ENCODE data around the gene SLC12A4. TPM values are rescaled to one million over a fixed set of nuclear protein-coding genes. Genes with fewer than 3 reads are reported as not detected.

Gene SLC12A4
- polyA plus RNA-seq, 1 experiment, result 115 TPM

DNA sequence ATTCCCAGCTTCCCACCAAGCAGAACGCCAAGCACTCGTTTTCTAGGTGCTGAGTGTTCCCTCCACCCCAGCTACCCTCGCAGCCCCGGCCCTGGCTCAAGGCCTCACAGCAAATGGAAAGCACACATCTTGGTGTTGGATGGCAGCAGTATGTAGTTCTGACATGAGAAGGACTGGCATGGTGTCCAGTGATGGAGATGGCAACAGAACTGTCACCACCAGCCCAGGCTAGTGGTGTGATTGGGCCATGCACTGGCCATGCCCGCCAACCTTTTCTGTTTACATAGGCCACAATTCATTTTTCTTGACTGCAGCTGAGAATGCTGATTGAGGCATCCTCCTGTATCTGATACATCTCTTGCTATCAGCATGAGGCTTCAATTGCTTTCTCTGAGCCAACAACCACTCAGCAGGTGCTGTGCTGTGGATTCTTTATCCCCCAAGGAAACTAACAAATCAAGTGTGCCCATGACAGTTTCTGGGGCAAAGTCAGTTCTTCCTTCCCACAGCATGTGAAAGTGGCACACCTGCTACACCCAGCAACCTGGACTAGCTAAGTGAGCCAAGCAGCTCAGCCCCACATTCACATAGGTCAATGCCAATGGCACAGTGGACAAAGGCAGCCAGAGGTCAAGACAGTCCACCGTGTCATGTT lies 3.8 kb downstream of the SLC12A4 start:
- Histone ChIP-seq H3K4me3 (ENCODE audit: low read depth, low read length) (no peak overlapping the region), H3K36me3 (ENCODE audit: control insufficient read depth, insufficient read depth, low read length) (peaks cover 42% of the 10 kb centered on the region), H3K27me3 (ENCODE audit: control insufficient read depth, insufficient read depth, low read length) (no peaks in the 10 kb centered on the region)
- POLR2A ChIA-PET, result no interaction called here
- CTCF ChIA-PET, result interaction anchor here (1.5 to 1.8 kb wide), 2 partner anchors 26 to 76 kb away, joined by 4 to 5 read pairs; no protein-coding TSS in a partner anchor
- DNase-seq (ENCODE audit: low read depth), result no peak
- TF ChIP-seq, protein P1, sequence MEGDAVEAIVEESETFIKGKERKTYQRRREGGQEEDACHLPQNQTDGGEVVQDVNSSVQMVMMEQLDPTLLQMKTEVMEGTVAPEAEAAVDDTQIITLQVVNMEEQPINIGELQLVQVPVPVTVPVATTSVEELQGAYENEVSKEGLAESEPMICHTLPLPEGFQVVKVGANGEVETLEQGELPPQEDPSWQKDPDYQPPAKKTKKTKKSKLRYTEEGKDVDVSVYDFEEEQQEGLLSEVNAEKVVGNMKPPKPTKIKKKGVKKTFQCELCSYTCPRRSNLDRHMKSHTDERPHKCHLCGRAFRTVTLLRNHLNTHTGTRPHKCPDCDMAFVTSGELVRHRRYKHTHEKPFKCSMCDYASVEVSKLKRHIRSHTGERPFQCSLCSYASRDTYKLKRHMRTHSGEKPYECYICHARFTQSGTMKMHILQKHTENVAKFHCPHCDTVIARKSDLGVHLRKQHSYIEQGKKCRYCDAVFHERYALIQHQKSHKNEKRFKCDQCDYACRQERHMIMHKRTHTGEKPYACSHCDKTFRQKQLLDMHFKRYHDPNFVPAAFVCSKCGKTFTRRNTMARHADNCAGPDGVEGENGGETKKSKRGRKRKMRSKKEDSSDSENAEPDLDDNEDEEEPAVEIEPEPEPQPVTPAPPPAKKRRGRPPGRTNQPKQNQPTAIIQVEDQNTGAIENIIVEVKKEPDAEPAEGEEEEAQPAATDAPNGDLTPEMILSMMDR (IDR thresholded peaks at IDR 0.05; ENCODE audit: insufficient read depth, low read depth, low read length), result no peak

DNA sequence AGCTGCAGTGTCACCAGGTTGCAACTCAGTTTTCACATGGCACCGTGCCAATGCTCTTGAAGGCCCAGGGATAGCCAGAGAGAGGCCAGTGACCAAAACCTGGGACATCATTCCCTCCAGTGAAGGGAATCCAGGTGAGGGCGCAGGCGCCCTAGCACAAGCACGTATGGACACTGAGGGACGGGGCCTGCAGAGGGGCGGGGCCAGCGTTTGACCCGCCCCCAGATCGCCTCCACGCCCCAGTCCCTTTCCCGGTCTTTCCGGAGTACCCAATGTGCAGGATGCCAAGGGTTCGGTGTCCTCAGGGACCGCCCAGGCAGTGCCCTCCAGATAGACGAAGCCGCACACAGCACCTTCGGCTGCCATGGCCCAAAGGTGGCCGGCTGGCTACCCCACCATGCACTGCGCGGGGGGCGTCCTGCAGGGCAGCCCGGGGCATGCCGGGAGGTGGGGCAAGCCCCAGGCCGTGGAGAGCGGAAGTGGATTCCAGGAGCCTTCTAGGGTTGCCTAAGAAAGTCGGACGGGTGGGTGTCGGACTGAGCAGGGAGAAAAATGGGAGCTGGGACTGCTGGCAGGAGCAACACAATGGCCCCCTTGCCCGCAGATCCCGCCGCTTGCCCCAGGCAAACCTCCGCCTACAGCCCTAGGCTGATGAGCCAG lies 4.6 kb downstream of the SLC12A4 start:
- POLR2A ChIA-PET, result no interaction called here
- no peak for DNase-seq (ENCODE audit: low read depth)

DNA sequence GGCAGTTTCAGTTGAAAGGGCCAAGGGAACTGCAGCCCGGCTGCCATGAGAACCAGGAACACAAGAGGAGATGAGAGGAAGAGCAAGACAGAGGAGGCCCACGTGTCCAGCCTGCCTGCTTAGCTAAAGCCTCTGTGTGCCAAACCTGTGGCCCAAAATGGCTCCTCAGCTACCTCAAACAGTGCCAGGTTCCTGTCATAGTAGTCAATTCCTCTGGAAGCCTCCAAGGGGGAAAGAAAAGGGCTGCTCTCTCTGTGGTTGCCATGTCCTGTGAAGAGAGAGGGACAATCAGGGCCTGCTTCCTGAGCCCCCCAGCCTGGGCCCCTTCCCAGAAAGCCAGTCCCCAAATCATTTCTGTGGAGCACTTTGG lies 5.2 kb downstream of the SLC12A4 start:
- ChIA-PET POLR2A (no interaction called here), CTCF (interaction anchor here (1.2 kb wide), 1 partner anchor 147 kb away, joined by 4 read pairs; no protein-coding TSS in a partner anchor)
- H3K4me3 ChIP-seq (ENCODE audit: low read depth, low read length), result no peak overlapping the region
- peaks cover 46% of the 10 kb centered on the region for H3K36me3 ChIP-seq (ENCODE audit: control insufficient read depth, insufficient read depth, low read length)
- H3K27me3 ChIP-seq (ENCODE audit: control insufficient read depth, insufficient read depth, low read length), result no peaks in the 10 kb centered on the region
- no peak for DNase-seq (ENCODE audit: low read depth)
- TF ChIP-seq, protein P1 (IDR thresholded peaks at IDR 0.05; ENCODE audit: insufficient read depth, low read depth, low read length), result no peak

More for the DNA sequence above, 4.6 kb downstream of the SLC12A4 start:
- TF ChIP-seq, protein P1 (IDR thresholded peaks at IDR 0.05; ENCODE audit: insufficient read depth, low read depth, low read length), result no peak
- H3K4me3 ChIP-seq (ENCODE audit: low read depth, low read length), result no peak overlapping the region
- H3K27me3 ChIP-seq (ENCODE audit: control insufficient read depth, insufficient read depth, low read length), result no peaks in the 10 kb centered on the region
- CTCF ChIA-PET, result interaction anchor here (1.2 to 1.5 kb wide), 2 partner anchors 77 to 147 kb away, joined by 4 read pairs; no protein-coding TSS in a partner anchor
- H3K36me3 ChIP-seq (ENCODE audit: control insufficient read depth, insufficient read depth, low read length), result peaks cover 42% of the 10 kb centered on the region

DNA sequence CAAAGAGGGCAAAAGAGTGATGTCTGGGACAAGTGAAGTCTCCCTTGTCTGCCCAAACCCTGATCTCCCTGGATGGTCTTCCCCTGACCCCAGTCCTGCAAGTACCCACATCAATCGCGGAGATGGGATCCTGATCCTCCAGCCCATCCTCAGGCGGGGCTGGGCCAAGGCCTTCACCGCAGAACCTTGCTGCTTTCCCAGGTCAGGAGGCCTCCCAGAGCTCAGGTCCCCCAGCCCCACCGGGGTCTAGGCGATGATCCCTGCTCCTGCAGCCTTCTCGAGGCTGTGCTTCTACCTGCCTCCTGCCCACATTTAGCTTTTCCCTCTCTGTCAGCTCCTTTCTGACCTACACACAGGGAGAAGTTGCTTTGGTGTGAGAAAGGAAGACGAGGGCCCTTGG lies 6.3 kb downstream of the SLC12A4 start:
- TF ChIP-seq, protein P1 (IDR thresholded peaks at IDR 0.05; ENCODE audit: insufficient read depth, low read depth, low read length), result no peak
- Histone ChIP-seq H3K4me3 (ENCODE audit: low read depth, low read length) (no peak overlapping the region), H3K36me3 (ENCODE audit: control insufficient read depth, insufficient read depth, low read length) (peaks cover 55% of the 10 kb centered on the region), H3K27me3 (ENCODE audit: control insufficient read depth, insufficient read depth, low read length) (no peaks in the 10 kb centered on the region)
- DNase-seq (ENCODE audit: low read depth), result no peak
- CTCF ChIA-PET, result interaction anchor here (1.1 to 1.2 kb wide), 2 partner anchors 146 to 441 kb away, joined by 3 to 4 read pairs; no protein-coding TSS in a partner anchor
- POLR2A ChIA-PET, result no interaction called here

DNA sequence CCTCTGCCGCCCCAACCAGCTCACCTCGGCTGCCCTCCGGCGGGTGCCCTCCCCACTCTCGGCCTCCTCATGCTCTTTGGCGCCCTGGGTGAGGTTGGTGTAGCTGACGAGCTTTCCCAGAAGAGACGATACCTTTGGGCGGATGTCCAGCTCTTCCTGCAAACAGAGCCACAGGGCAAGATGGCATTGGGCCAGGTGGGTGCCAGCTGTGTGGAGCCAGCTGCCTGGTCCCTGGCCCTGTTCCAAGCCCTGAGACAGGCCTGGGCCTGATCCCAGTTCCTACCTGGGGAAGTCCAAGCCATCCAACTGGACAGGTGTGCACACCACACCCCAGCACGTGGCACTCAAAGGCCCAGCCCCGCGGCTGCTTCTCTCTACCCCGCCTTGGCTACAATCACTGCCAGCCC lies 6.9 kb downstream of the SLC12A4 start:
- H3K27me3 ChIP-seq (ENCODE audit: control insufficient read depth, insufficient read depth, low read length), result no peaks in the 10 kb centered on the region
- no peak for DNase-seq (ENCODE audit: low read depth)
- no peak overlapping the region for H3K4me3 ChIP-seq (ENCODE audit: low read depth, low read length)
- peaks cover 55% of the 10 kb centered on the region for H3K36me3 ChIP-seq (ENCODE audit: control insufficient read depth, insufficient read depth, low read length)
- ChIA-PET CTCF (no interaction called here), POLR2A (no interaction called here)
- TF ChIP-seq, protein P1 (IDR thresholded peaks at IDR 0.05; ENCODE audit: insufficient read depth, low read depth, low read length), result no peak
